Colonic mucosa (tissue), 4 donors: Measurements from ENCODE around the gene OTOP3. TPM values are rescaled to one million over a fixed set of nuclear protein-coding genes. Genes with fewer than 3 reads are reported as not detected.

Experiments used
- DNase-seq: peaks from one replicate; pipeline ENCODE4 v3.0.0-alpha.2; 2020
- H3K27ac ChIP-seq: fragments of 200-600 bp; one replicate; pipeline ENCODE4 v1.8.0; 2021
- H3K27me3 ChIP-seq: fragments of 200-600 bp; one replicate; pipeline ENCODE4 v1.8.0; 2021
- H3K36me3 ChIP-seq: fragments of 200-600 bp; one replicate; pipeline ENCODE4 v1.8.0; 2021
- H3K4me1 ChIP-seq: fragments of 200-600 bp; one replicate; pipeline ENCODE4 v1.8.0; 2021; ENCODE audit warnings: mild to moderate bottlenecking
- H3K4me3 ChIP-seq: fragments of 200-600 bp; one replicate; pipeline ENCODE4 v1.8.0; 2021
- H3K9ac ChIP-seq, 2 donors: one replicate each; pipeline ENCODE4 v1.7.0; 2013; ENCODE audit warnings: control low read depth in 2 of 2, low read depth in 2 of 2, low read length in 2 of 2
- H3K9me3 ChIP-seq: fragments of 200-600 bp; one replicate; pipeline ENCODE4 v1.8.0; 2021
- intact Hi-C: fragments of 100-400 bp; cut with DNase I; formaldehyde crosslinking; loops from one replicate; pipeline ENCODE4 v1.14.1; 2022
- total RNA-seq, 2 donors: library from RNA; stranded (reverse); fragmentation: NEBNext Ultra II Directional in 1 of 2; extraction: Animal tissue kit (Norgen Biotek cat#: 25700) in 1 of 2; gene quantifications; one replicate each; pipeline ENCODE4 v1.2.1, GENCODE V29; 2021
- TF ChIP-seq, protein P1 (sequence below): fragments of 200-600 bp; IDR thresholded peaks from one replicate; pipeline ENCODE4 v1.8.0; 2022; ENCODE audit warnings: antibody characterized with exemption, mild to moderate bottlenecking
- donor health status: healthy.
- donor health status: DM: no; HTN: no; CAD: no.
- donor health status: DM: no; HTN: no; CAD: no.

OTOP3 gene
- total RNA-seq, 2 donors from 2014 or later, result 0.40 TPM; not detected in 1

DNA sequence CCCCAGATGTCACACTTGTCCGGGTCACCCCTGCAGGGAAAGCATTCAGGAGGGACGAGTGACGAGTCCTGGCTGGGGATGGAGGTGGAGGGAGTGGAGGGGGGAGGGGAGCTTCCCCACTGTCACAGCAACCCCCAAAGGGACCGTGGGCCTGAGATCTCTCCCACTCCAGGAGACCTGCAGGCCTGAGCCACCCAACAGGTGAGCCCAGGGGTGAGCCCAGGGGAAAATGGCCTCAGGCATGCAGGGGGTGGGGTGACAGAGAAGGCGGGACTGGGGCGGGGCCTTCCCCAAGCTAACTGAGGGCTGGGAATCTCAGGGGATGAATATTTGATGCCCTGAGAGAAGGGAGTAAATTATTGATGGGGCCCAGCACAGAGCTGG lies 15.1 kb upstream of the OTOP3 start:
- TF ChIP-seq, protein P1, sequence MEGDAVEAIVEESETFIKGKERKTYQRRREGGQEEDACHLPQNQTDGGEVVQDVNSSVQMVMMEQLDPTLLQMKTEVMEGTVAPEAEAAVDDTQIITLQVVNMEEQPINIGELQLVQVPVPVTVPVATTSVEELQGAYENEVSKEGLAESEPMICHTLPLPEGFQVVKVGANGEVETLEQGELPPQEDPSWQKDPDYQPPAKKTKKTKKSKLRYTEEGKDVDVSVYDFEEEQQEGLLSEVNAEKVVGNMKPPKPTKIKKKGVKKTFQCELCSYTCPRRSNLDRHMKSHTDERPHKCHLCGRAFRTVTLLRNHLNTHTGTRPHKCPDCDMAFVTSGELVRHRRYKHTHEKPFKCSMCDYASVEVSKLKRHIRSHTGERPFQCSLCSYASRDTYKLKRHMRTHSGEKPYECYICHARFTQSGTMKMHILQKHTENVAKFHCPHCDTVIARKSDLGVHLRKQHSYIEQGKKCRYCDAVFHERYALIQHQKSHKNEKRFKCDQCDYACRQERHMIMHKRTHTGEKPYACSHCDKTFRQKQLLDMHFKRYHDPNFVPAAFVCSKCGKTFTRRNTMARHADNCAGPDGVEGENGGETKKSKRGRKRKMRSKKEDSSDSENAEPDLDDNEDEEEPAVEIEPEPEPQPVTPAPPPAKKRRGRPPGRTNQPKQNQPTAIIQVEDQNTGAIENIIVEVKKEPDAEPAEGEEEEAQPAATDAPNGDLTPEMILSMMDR, result no peak
- H3K27me3 ChIP-seq, result peaks cover 58% of the 10 kb centered on the region
- H3K4me1 ChIP-seq, result peaks cover 12% of the 10 kb centered on the region
- H3K9me3 ChIP-seq, result no peaks in the 10 kb centered on the region
- no peaks in the 10 kb centered on the region for H3K36me3 ChIP-seq
- intact Hi-C loops, result no loop called here
- no peak overlapping the region for H3K4me3 ChIP-seq
- H3K27ac ChIP-seq, result no peak overlapping the region
- no peak overlapping the region for H3K9ac ChIP-seq
- no peak for DNase-seq

DNA sequence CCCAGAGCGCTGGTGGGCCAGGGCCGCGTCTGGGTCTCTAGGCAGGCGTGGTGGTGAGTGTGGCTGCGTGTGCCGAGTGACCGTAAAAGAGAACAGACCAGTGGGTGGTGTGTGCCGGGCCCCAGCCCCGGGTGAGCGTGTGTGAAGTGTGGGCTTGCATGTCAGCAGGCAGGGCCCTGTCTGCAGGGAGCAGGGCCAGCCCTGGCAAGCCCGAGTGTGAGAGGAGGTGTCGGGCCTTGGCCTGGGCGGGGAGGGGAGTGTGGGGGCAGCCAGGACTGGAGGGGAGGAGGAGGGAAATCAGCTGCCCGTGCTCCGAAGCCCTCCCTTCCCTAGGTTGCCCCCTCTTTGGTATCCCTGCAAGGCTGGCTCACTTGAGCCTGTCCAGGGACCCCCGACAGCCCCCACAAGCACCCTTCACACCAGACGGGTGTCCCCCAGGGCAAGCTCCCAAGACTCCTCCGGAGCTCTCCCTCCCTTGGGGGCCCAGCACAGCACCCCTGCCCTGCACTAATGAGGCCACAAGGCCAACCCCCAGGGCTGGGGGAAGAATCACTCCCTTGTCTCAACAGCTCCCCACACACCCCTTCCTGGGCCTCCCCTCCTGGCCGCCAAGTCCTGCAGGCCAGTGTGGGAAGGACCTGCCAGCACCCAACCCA lies 14.5 kb upstream of the OTOP3 start:
- DNase-seq, result no peak
- intact Hi-C loops, result no loop called here
- H3K27me3 ChIP-seq, result peaks cover 63% of the 10 kb centered on the region
- no peak overlapping the region for H3K4me3 ChIP-seq
- TF ChIP-seq, protein P1, result no peak
- peaks cover 12% of the 10 kb centered on the region for H3K4me1 ChIP-seq
- no peaks in the 10 kb centered on the region for H3K9me3 ChIP-seq
- H3K27ac ChIP-seq, result no peak overlapping the region
- no peak overlapping the region for H3K9ac ChIP-seq
- H3K36me3 ChIP-seq, result no peaks in the 10 kb centered on the region

DNA sequence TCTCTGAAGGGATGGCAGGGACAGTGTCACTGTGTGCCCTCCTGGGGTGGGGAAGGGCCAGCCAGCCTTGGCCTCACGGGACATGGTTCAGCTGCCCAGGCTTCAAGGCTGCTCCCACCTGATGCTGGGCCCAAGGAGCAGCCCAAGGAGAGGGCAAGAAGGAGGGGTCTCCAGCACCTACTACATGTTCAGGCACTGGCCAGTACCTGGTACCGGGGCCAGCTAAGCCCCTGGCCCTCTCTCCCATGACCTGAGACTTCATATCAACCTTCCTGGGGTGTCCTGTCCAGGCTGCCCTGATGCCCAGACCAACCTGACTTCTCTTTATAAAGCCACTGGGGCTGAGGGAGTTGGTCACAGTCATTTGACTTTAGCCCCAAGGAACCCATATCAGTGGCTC lies 13.9 kb upstream of the OTOP3 start:
- H3K9me3 ChIP-seq, result no peaks in the 10 kb centered on the region
- intact Hi-C loops, result no loop called here
- H3K4me3 ChIP-seq, result no peak overlapping the region
- no peaks in the 10 kb centered on the region for H3K36me3 ChIP-seq
- no peak overlapping the region for H3K9ac ChIP-seq
- H3K4me1 ChIP-seq, result peaks cover 12% of the 10 kb centered on the region
- no peak overlapping the region for H3K27ac ChIP-seq
- TF ChIP-seq, protein P1, result no peak
- peaks cover 65% of the 10 kb centered on the region for H3K27me3 ChIP-seq
- DNase-seq, result no peak

DNA sequence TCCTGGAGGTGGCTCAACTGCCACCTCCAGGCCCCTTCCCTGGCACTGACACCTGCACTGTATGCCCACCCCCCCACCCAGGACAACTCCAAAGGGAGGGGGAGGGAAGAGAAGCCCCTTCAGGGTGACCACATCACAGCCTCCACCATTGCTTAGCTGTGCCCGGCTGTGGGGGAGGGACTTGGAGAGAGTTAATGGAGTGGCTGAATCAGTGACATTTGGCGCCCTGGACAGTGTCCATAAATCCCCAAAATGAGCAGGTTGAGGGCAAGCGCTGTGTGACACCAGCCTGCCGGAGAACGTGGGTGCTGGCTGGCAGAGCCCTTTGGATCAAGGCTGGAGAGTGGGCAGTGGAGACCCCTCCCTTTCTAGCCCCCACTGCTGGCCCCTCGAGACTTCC lies 13.5 kb upstream of the OTOP3 start:
- Histone ChIP-seq H3K9me3 (no peaks in the 10 kb centered on the region), H3K27ac (no peak overlapping the region), H3K27me3 (peaks cover 68% of the 10 kb centered on the region), H3K4me3 (no peak overlapping the region), H3K9ac (no peak overlapping the region), H3K36me3 (no peaks in the 10 kb centered on the region), H3K4me1 (peaks cover 12% of the 10 kb centered on the region)
- TF ChIP-seq, protein P1, result no peak
- DNase-seq, result no peak
- intact Hi-C loops, result no loop called here

DNA sequence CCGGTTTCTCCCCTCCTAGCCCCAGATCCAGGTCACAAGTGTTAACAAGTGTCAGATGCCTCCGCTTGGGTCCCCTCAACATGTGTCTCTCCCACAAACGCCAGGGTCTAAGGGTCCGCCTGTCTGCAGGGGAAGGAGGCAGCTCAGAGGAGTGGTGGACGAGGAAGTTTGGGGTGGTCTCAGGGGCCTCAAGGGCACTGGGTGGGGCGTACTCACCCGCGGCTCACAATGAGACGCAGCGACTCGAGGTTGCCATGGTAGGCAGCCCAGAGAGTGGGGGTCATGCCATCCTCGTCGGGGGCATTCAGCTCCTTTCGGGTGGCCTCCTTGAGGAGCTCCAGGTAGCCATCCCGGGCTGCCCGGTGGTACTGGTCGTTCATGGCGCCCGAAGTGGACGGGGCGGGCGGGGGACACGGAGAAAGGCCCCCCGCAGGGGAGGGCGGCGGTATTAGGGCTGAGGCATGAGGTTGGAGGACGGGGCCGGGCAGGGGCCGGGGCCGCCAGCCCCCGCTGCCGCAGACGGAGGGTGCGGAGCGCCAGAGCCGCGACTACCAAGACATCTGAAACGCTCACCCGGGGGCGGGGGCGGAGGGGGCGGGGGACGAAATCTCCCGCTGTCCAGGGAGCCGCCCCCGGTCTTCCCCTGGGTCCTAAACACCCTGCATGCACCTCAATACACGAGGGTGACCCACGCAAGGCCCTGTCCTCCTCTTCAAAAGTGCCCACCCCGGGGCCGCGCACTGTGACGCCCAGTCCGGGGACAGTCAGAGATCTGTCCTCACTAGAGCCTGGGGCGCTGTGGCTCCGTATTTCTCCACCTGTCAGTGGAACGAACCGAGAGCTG lies 12.8 kb upstream of the OTOP3 start, which contains the start of gene USH1G:
TSS of gene USH1G (minus strand) at position 562 of the 844 bp plus-strand sequence. CDS start at position 380, 182 bp downstream.
- TF ChIP-seq, protein P1, result no peak
- Histone ChIP-seq H3K9me3 (no peaks in the 10 kb centered on the region), H3K4me3 (peak within 1 kb of the TSS; percentile 20), H3K27me3 (peaks cover 71% of the 10 kb centered on the region), H3K4me1 (peaks cover 12% of the 10 kb centered on the region), H3K27ac (no peak within 1 kb of the TSS), H3K36me3 (no peaks in the 10 kb centered on the region), H3K9ac (no peak within 1 kb of the TSS)
- no peak for DNase-seq
- intact Hi-C loops, result no loop called here
